ENCODE data around the gene GPR31. TPM values are rescaled to one million over a fixed set of nuclear protein-coding genes. Genes with fewer than 3 reads are reported as not detected.
"Not testable (repeated sequence)": the region's sequence is repeated elsewhere in the genome, so short reads cannot be mapped to it uniquely, and the experiment has no call there.

GPR31 gene
- total and polyA plus RNA-seq, 2 of the 4 experiments (the other 2 are of a cell fraction): not detected

DNA sequence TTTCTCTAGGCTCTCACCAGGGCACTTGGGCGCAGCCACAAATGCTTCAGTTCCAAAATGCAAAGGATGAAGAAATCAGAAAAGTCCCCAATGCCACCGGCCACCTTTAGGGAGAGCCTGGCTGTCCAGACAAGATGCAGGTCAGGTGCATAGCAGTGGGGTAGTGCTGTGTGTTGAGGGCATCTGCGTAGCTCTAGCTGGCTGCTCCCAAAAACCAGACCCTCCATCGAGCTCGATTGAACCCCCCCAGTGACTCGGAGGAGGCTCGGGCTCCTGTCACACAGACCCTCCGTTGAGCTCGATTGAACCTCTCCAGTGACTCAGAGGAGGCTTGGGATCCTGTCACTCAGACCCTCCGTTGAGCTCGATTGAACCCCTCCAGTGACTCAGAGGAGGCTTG, 47.5 kb upstream of the GPR31 start:
- H2AK5ac ChIP-seq (ENCODE audit: low read depth, low read length); BruUV-seq (replicated peaks); H2BK20ac ChIP-seq (ENCODE audit: low read depth, low read length); dilution Hi-C loops (cut with HindIII; ENCODE audit: low sequenced_read_pairs, unreplicated experiment); H4K5ac ChIP-seq (ENCODE audit: low read depth, low read length); CTCF ChIA-PET; H3K4me3 ChIP-seq (ENCODE audit: insufficient read depth, low read depth, low read length); H2BK120ac ChIP-seq (ENCODE audit: low read depth, low read length); H2AFZ ChIP-seq (replicated peaks; ENCODE audit: low read length, poor library complexity); H4K91ac ChIP-seq (ENCODE audit: insufficient read depth, low read depth, low read length); H4K20me1 ChIP-seq (ENCODE audit: insufficient read depth, low read length); H3K18ac ChIP-seq (ENCODE audit: low read depth, low read length); H3K9ac ChIP-seq (ENCODE audit: low read depth, low read length); DNase-seq; H3K79me1 ChIP-seq (ENCODE audit: low read depth in 1 of 2, low read length in 2 of 2); H3K36me3 ChIP-seq (ENCODE audit: control insufficient read depth, insufficient read depth, low read length); intact Hi-C loops (cut with micrococcal nuclease); ATAC-seq (ENCODE audit: low read depth); H2BK15ac ChIP-seq (ENCODE audit: low read depth, low read length); H2BK5ac ChIP-seq (ENCODE audit: low read depth, low read length, poor library complexity, severe bottlenecking); H3K27me3 ChIP-seq (ENCODE audit: control insufficient read depth, insufficient read depth, low read length); POLR2A ChIA-PET (ENCODE audit: unreplicated experiment); H4K8ac ChIP-seq (ENCODE audit: low read depth in 2 of 2, low read length in 2 of 2); H3K9me1 ChIP-seq (ENCODE audit: insufficient read depth, low read length); H3K14ac ChIP-seq (replicated peaks; ENCODE audit: low read depth, low read length); H3K4me2 ChIP-seq (ENCODE audit: low read depth, low read length); H3K4ac ChIP-seq (ENCODE audit: low read depth, low read length); H2AK9ac ChIP-seq (replicated peaks; ENCODE audit: low read depth, low read length, poor library complexity); H3K56ac ChIP-seq (ENCODE audit: extremely low read depth, insufficient read depth, low read length); H3K27ac ChIP-seq (ENCODE audit: insufficient read depth, low read length); H3K23ac ChIP-seq (ENCODE audit: low read depth, low read length); H3K4me1 ChIP-seq (ENCODE audit: control insufficient read depth, insufficient read depth, low read length): not testable (repeated sequence)
- in situ Hi-C loops (cut with MboI; ENCODE audit: low sequenced_read_pairs): loop anchor here (25.0 kb wide), 1 partner anchor 682 kb away; no protein-coding TSS in a partner anchor
- 67% methylated on average over 3 of the region's 11 CpGs; no CpG with 5 or more reads in 1 of the 2 experiments for WGBS, 2 experiments (ENCODE audit: extremely low coverage in 2 of 2, insufficient read length in 1 of 2)
- H3K9me3 ChIP-seq (ENCODE audit: control insufficient read depth, insufficient read depth, low read length): peaks cover 23% of the 10 kb centered on the region

- H3K79me1 ChIP-seq (ENCODE audit: low read depth in 1 of 2, low read length in 2 of 2); H3K27ac ChIP-seq (ENCODE audit: insufficient read depth, low read length); H3K9me1 ChIP-seq (ENCODE audit: insufficient read depth, low read length); H2BK20ac ChIP-seq (ENCODE audit: low read depth, low read length); H3K23ac ChIP-seq (ENCODE audit: low read depth, low read length); H4K5ac ChIP-seq (ENCODE audit: low read depth, low read length); H3K56ac ChIP-seq (ENCODE audit: extremely low read depth, insufficient read depth, low read length); H2BK15ac ChIP-seq (ENCODE audit: low read depth, low read length); H3K36me3 ChIP-seq (ENCODE audit: control insufficient read depth, insufficient read depth, low read length); H3K18ac ChIP-seq (ENCODE audit: low read depth, low read length); H3K4ac ChIP-seq (ENCODE audit: low read depth, low read length); intact Hi-C loops (cut with micrococcal nuclease); CTCF ChIA-PET; H4K20me1 ChIP-seq (ENCODE audit: insufficient read depth, low read length); dilution Hi-C loops (cut with HindIII; ENCODE audit: low sequenced_read_pairs, unreplicated experiment); H3K27me3 ChIP-seq (ENCODE audit: control insufficient read depth, insufficient read depth, low read length); H4K91ac ChIP-seq (ENCODE audit: insufficient read depth, low read depth, low read length); H2AK9ac ChIP-seq (replicated peaks; ENCODE audit: low read depth, low read length, poor library complexity); H3K9ac ChIP-seq (ENCODE audit: low read depth, low read length); H2AFZ ChIP-seq (replicated peaks; ENCODE audit: low read length, poor library complexity); H4K8ac ChIP-seq (ENCODE audit: low read depth in 2 of 2, low read length in 2 of 2); DNase-seq; H3K4me1 ChIP-seq (ENCODE audit: control insufficient read depth, insufficient read depth, low read length); H2BK5ac ChIP-seq (ENCODE audit: low read depth, low read length, poor library complexity, severe bottlenecking); H3K14ac ChIP-seq (replicated peaks; ENCODE audit: low read depth, low read length); H2BK120ac ChIP-seq (ENCODE audit: low read depth, low read length); POLR2A ChIA-PET (ENCODE audit: unreplicated experiment); ATAC-seq (ENCODE audit: low read depth); H3K4me3 ChIP-seq (ENCODE audit: insufficient read depth, low read depth, low read length); H3K4me2 ChIP-seq (ENCODE audit: low read depth, low read length); BruUV-seq (replicated peaks); H2AK5ac ChIP-seq (ENCODE audit: low read depth, low read length): not testable (repeated sequence)
- WGBS, 2 experiments (ENCODE audit: extremely low coverage in 2 of 2, insufficient read length in 1 of 2): no CpG with 5 or more reads among the region's 10 CpGs
- in situ Hi-C loops (cut with MboI; ENCODE audit: low sequenced_read_pairs): loop anchor here (25.0 kb wide), 1 partner anchor 683 kb away; no protein-coding TSS in a partner anchor
- peaks cover 20% of the 10 kb centered on the region for H3K9me3 ChIP-seq (ENCODE audit: control insufficient read depth, insufficient read depth, low read length)
Measured at GRCh38 chr6:167204059-167204348, 46.2 kb upstream of the GPR31 start.
